Small intestine (tissue), 7 donors: ENCODE measurements around the gene SP7. TPM values are rescaled to one million over a fixed set of nuclear protein-coding genes. Genes with fewer than 3 reads are reported as not detected.

Experiments used
- DNase-seq, 2 donors: peaks; one replicate each; pipeline versions ENCODE4 v3.0.0 to v3.0.0-alpha.2; 2013
- FAIRE-seq: peaks from 2 replicates; lab custom pipeline; 2012; peaks lifted over from hg19 to GRCh38; lab: Jason Lieb, UNC
- H3K27ac ChIP-seq, 3 donors: one replicate each; pipeline ENCODE4 v1.5.1; 2013; ENCODE audit warnings: low read length in 2 of 3, mild to moderate bottlenecking in 2 of 3, control low read depth in 1 of 3, inconsistent platforms in 1 of 3, low read depth in 1 of 3, moderate library complexity in 1 of 3
- H3K27me3 ChIP-seq, 3 donors: one replicate each; pipeline ENCODE4 v1.6.1; 2013; ENCODE audit warnings: low read length in 3 of 3, inconsistent platforms in 1 of 3; ENCODE audit not compliant: control insufficient read depth in 3 of 3, insufficient read depth in 3 of 3
- H3K36me3 ChIP-seq, 3 donors: one replicate each; pipeline ENCODE4 v1.6.1; 2013; ENCODE audit warnings: low read length in 3 of 3, inconsistent platforms in 1 of 3, low read depth in 1 of 3, mild to moderate bottlenecking in 1 of 3, moderate library complexity in 1 of 3; ENCODE audit not compliant: control insufficient read depth in 3 of 3, insufficient read depth in 2 of 3
- H3K4me1 ChIP-seq, 3 donors: one replicate each; pipeline ENCODE4 v1.6.1; 2013; ENCODE audit warnings: low read length in 2 of 3, inconsistent platforms in 1 of 3, low read depth in 1 of 3, mild to moderate bottlenecking in 1 of 3, moderate library complexity in 1 of 3; ENCODE audit not compliant: control insufficient read depth in 3 of 3, insufficient read depth in 2 of 3
- H3K4me3 ChIP-seq, 3 donors: one replicate each; pipeline ENCODE4 v1.5.1; 2013; ENCODE audit warnings: low read length in 3 of 3, control low read depth in 1 of 3, inconsistent platforms in 1 of 3, low read depth in 1 of 3, mild to moderate bottlenecking in 1 of 3, moderate library complexity in 1 of 3
- H3K9me3 ChIP-seq, 2 donors: one replicate each; pipeline ENCODE4 v1.6.1; 2013; ENCODE audit warnings: low read depth in 1 of 2, low read length in 1 of 2; ENCODE audit not compliant: control insufficient read depth in 2 of 2, insufficient read depth in 1 of 2
- whole genome bisulfite sequencing, 3 donors: extraction: QIAGEN DNeasy Blood & Tissue Kit; methylation state at CpG; one replicate each; pipeline ENCODE4 v1.1.7; 2013; 5-methylcytosine and 5-hydroxymethylcytosine counted together
- polyA plus RNA-seq, 4 donors: library from polyadenylated mRNA; stranded (reverse) in 3 of 4; unstranded in 1 of 4; fragments of 200-250 nt in 3 of 4; fragments of 120-200 nt in 1 of 4; gene quantifications; one replicate each; pipeline versions ENCODE4 v1.2.1 to v1.2.3, GENCODE V29; 2013
- donor health status: healthy with polysubstance abuse.
- donor health status: control.
- donor health status: control.
- donor health status: Bipolar disorder and iron deficiency.
- donor health status: healthy.

The SP7 gene
- polyA plus RNA-seq, 4 donors, result 0.01 TPM; not detected in 3

DNA sequence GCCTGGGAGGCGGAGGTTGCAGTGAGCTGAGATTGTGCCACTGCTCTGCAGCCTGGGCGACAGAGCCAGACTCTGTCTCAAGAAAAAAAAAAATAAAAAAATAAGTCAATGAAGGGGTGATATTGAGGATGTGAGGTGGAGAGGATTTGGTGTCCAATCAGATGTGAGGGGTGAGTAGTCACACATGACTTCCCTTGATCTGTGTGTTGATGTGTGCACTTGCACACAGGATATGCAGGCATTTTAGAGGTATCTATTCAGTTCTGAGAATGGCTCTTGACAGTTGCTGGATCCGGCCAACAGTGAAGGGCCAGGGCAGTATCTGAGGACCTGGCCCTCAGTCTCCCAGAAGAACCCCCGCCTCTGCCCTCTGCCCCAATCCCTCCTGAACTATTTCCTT lies 7.8 kb upstream of the SP7 start:
- Histone ChIP-seq H3K36me3 (no peaks in the 10 kb centered on the region), H3K4me1 (peaks cover 0 to 9% (median 0%) of the 10 kb centered on the region in 3 donors), H3K27ac (no peak overlapping the region), H3K9me3 (no peaks in the 10 kb centered on the region), H3K4me3 (no peak overlapping the region), H3K27me3 (peaks cover 0 to 15% (median 0%) of the 10 kb centered on the region in 3 donors)
- DNase-seq (no peak), FAIRE-seq (no peak)
- WGBS, 3 donors, result 92 to 94% (median 93%) methylated on average over 4 of the region's 4 CpGs

- Histone ChIP-seq H3K36me3 (no peaks in the 10 kb centered on the region), H3K4me1 (peaks cover 0 to 9% (median 0%) of the 10 kb centered on the region in 3 donors), H3K4me3 (no peak overlapping the region), H3K9me3 (no peaks in the 10 kb centered on the region), H3K27me3 (peaks cover 0 to 20% (median 3%) of the 10 kb centered on the region in 3 donors), H3K27ac (no peak overlapping the region)
- 62 to 79% (median 67%) methylated on average over 3 of the region's 3 CpGs for WGBS, 3 donors
- no peak for DNase-seq
- no peak for FAIRE-seq
Measured at GRCh38 chr12:53343449-53343848, 7.3 kb upstream of the SP7 start.

- Histone ChIP-seq H3K4me3 (no peak overlapping the region), H3K9me3 (no peaks in the 10 kb centered on the region), H3K27ac (no peak overlapping the region), H3K4me1 (peaks cover 0 to 6% (median 0%) of the 10 kb centered on the region in 3 donors), H3K36me3 (no peaks in the 10 kb centered on the region), H3K27me3 (peaks cover 0 to 46% (median 11%) of the 10 kb centered on the region in 3 donors)
- FAIRE-seq (no peak), DNase-seq (no peak)
- WGBS, 3 donors, result 64 to 82% (median 78%) methylated on average over 9 of the region's 9 CpGs
Measured at GRCh38 chr12:53340398-53340797, 4.2 kb upstream of the SP7 start.

DNA sequence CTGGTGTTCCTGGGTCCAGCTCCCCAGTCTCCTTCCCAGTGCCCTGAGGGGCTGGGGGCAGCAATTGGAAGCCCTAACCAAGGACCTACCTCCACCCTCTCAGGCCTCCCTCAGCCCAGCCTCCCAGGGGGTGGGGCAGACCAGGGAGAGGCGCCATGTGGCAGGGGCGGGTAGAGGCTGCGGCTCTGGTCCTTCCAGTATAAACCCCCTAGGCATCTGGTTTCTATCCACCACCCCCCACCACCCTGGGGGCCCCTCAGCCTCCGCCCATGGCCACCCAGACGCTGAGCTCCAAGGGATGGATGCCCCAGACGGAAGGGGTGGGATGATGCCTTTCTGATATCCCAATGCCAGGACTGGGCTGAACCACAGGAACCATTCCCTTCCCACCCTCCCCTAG lies 2.8 kb upstream of the SP7 start:
- FAIRE-seq (no peak), DNase-seq (no peak)
- peaks cover 0 to 49% (median 13%) of the 10 kb centered on the region in 3 donors for H3K27me3 ChIP-seq

DNA sequence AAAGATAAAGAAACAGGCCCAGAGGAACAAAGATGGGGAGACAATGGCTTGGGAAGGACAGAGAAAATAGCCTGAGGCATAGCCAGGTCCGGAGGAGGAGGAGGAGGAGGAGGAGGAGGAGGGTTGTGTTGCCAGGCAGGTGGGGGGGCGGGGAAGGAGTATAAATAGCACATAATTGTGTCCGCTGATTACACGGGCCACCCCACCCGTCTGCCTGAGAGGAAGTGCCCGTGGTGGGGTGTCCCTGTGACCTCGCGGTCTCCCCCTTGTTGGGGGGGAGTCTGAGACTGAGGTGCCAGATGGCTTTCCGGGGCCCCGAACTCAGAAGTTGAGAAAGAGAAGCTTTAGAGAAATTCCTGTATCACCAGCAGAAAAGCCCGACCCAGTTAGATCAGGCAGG lies 1.9 kb upstream of the SP7 start:
- 24 to 30% (median 29%) methylated on average over 11 of the region's 11 CpGs for WGBS, 3 donors
- no peaks in the 10 kb centered on the region for H3K9me3 ChIP-seq
- peaks cover 0 to 50% (median 13%) of the 10 kb centered on the region in 3 donors for H3K27me3 ChIP-seq
- DNase-seq, result no peak
- H3K36me3 ChIP-seq, result no peaks in the 10 kb centered on the region
- H3K4me3 ChIP-seq, result no peak overlapping the region
- FAIRE-seq, result no peak
- no peaks in the 10 kb centered on the region for H3K4me1 ChIP-seq
- no peak overlapping the region for H3K27ac ChIP-seq

More for the DNA sequence above, 2.8 kb upstream of the SP7 start:
- Histone ChIP-seq H3K4me3 (no peak overlapping the region), H3K36me3 (no peaks in the 10 kb centered on the region), H3K9me3 (no peaks in the 10 kb centered on the region), H3K27ac (no peak overlapping the region), H3K4me1 (no peaks in the 10 kb centered on the region)
- WGBS, 3 donors, result 37 to 52% (median 38%) methylated on average over 6 of the region's 6 CpGs

- no peak for DNase-seq
- FAIRE-seq, result no peak
Measured at GRCh38 chr12:53334822-53335221, 1.3 kb downstream of the SP7 start.

GRCh38 chr12:53333845-53334244 lies 2.3 kb downstream of the SP7 start:
- 65 to 70% (median 66%) methylated on average over 7 of the region's 7 CpGs for WGBS, 3 donors
- H3K36me3 ChIP-seq, result no peaks in the 10 kb centered on the region
- H3K27ac ChIP-seq, result no peak overlapping the region
- H3K9me3 ChIP-seq, result no peaks in the 10 kb centered on the region
- no peaks in the 10 kb centered on the region for H3K4me1 ChIP-seq
- FAIRE-seq (no peak), DNase-seq (no peak)
- no peak overlapping the region for H3K4me3 ChIP-seq
- peaks cover 0 to 59% (median 13%) of the 10 kb centered on the region in 3 donors for H3K27me3 ChIP-seq

More at GRCh38 chr12:53334822-53335221, 1.3 kb downstream of the SP7 start:
- peaks cover 0 to 64% (median 13%) of the 10 kb centered on the region in 3 donors for H3K27me3 ChIP-seq
- H3K4me1 ChIP-seq, result no peaks in the 10 kb centered on the region
- no peaks in the 10 kb centered on the region for H3K9me3 ChIP-seq
- no peak overlapping the region for H3K27ac ChIP-seq
- 82 to 87% (median 86%) methylated on average over 8 of the region's 8 CpGs for WGBS, 3 donors
- H3K4me3 ChIP-seq, result no peak overlapping the region
- no peaks in the 10 kb centered on the region for H3K36me3 ChIP-seq

DNA sequence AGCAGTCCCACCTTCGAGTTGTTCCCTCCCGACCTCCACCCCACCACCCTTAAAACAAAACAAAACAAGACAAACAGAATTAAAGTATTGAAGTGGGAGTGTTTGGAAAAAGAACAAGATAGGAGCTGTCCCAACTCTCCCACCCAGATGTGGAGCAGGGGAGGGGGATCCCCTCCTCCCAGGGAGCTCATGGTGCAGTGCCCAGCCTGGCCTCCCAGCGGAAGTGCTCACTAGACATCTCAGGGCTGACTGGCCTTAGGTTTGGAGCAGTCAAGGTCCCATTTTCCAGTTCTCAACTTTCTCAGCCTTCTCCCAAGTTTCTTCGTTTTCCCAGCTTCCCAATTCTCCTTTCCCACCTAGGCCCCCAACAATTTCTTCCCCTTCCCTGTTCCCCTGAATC lies 2.9 kb downstream of the SP7 start:
- no peaks in the 10 kb centered on the region for H3K36me3 ChIP-seq
- H3K27ac ChIP-seq, result no peak overlapping the region
- no peak overlapping the region for H3K4me3 ChIP-seq
- no peak for FAIRE-seq
- no peaks in the 10 kb centered on the region for H3K4me1 ChIP-seq
- no peak for DNase-seq
- WGBS, 3 donors, result 78 to 89% (median 82%) methylated on average over 4 of the region's 4 CpGs
- peaks cover 0 to 56% (median 10%) of the 10 kb centered on the region in 3 donors for H3K27me3 ChIP-seq
- no peaks in the 10 kb centered on the region for H3K9me3 ChIP-seq

DNA sequence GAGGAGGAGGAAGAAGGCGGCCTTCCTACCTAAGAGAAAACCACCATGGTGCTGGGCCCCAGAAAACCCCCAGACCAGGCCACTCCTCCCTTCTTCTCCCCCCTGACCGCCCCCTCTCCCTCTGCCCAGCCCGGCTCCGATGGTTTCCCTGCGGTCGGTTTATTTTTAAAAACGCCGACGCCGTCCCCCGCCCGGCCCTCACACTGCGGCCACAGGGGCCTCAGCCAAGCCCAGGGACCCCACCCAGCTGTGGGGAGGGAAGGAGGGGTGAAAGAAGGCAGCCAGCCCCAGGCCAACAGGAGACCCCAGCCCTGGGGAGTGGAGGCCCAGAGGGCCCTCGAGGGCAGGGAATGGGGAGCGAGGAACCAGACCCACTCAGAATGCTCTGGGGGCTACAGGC lies 3.4 kb downstream of the SP7 start:
- peaks cover 0 to 56% (median 10%) of the 10 kb centered on the region in 3 donors for H3K27me3 ChIP-seq
- DNase-seq, result no peak

More for the DNA sequence above, 3.4 kb downstream of the SP7 start:
- Histone ChIP-seq H3K36me3 (no peaks in the 10 kb centered on the region), H3K27ac (no peak overlapping the region), H3K9me3 (no peaks in the 10 kb centered on the region), H3K4me1 (no peaks in the 10 kb centered on the region), H3K4me3 (no peak overlapping the region)
- WGBS, 3 donors, result 53 to 89% (median 84%) methylated on average over 3 to 15 of the region's 15 CpGs
- FAIRE-seq, result no peak
